ENCODE data around the gene CALN1.

The CALN1 gene

DNA sequence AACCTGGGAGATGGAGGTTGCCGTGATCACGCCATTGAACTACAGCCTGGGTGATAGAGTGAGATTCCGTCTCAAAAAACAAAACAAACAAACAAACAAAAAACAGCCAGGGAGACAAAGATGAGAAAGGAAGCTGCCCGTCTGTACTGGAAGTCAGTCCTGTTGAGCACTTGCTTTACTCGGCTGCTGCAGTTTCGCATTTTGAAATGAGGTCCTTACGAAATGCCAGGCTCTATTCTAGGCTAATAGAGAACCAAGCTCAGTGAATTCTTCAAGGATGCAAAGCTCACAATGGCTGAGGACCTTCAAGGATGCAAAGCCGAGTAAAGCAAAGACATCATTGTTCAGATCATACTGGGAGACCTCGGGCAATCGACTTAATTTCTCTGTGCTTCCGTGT is 333.3 kb downstream of the CALN1 start:
- H3K4me2 ChIP-seq (ENCODE audit: low read length): no peak overlapping the region
- H3K27me3 ChIP-seq (ENCODE audit: low read depth, low read length): no peaks in the 10 kb centered on the region
- no peak overlapping the region for H3K27ac ChIP-seq (ENCODE audit: low read length)
- H3K9ac ChIP-seq (ENCODE audit: low read length): no peak overlapping the region
- TF ChIP-seq, protein P1, sequence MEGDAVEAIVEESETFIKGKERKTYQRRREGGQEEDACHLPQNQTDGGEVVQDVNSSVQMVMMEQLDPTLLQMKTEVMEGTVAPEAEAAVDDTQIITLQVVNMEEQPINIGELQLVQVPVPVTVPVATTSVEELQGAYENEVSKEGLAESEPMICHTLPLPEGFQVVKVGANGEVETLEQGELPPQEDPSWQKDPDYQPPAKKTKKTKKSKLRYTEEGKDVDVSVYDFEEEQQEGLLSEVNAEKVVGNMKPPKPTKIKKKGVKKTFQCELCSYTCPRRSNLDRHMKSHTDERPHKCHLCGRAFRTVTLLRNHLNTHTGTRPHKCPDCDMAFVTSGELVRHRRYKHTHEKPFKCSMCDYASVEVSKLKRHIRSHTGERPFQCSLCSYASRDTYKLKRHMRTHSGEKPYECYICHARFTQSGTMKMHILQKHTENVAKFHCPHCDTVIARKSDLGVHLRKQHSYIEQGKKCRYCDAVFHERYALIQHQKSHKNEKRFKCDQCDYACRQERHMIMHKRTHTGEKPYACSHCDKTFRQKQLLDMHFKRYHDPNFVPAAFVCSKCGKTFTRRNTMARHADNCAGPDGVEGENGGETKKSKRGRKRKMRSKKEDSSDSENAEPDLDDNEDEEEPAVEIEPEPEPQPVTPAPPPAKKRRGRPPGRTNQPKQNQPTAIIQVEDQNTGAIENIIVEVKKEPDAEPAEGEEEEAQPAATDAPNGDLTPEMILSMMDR (IDR thresholded peaks at IDR 0.05; ENCODE audit: low read depth, low read length): no peak
- TF ChIP-seq EZH2phosphoT487 (IDR thresholded peaks at IDR 0.05; ENCODE audit: low read depth): no peak
- no peaks in the 10 kb centered on the region for H3K4me1 ChIP-seq (ENCODE audit: low read length)
- H2AFZ ChIP-seq (ENCODE audit: low read depth, low read length): no peak overlapping the region
- H3K79me2 ChIP-seq (ENCODE audit: low read length): no peaks in the 10 kb centered on the region
- no peak overlapping the region for H3K4me3 ChIP-seq (ENCODE audit: low read length)
- H3K9me3 ChIP-seq (ENCODE audit: insufficient read depth, low read length): no peaks in the 10 kb centered on the region
- no peaks in the 10 kb centered on the region for H4K20me1 ChIP-seq (ENCODE audit: insufficient read depth, low read length)
- H3K36me3 ChIP-seq (replicated peaks; ENCODE audit: low read depth, low read length): no peaks in the 10 kb centered on the region

DNA sequence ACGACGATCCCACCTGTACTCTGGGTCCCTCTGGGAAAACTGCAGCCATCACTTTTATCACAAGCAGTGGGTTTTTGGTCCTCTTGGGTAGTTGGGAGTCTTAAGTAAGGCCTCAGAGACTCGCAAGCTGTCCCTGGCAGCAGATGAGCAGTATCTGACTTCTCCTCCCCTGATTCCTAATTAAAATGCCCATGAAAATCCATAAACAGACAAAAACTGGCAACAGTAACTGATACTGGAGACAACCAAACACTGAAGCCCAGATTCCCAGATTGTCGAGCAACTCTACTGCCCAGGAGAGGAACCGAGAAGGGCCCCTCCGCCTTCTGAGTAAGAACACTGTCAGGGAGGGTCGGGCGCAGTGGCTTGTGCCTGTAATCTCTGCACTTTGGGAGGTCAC is 333.8 kb downstream of the CALN1 start:
- H2AFZ ChIP-seq (ENCODE audit: low read depth, low read length): no peak overlapping the region
- no peak overlapping the region for H3K27ac ChIP-seq (ENCODE audit: low read length)
- H3K4me1 ChIP-seq (ENCODE audit: low read length): no peaks in the 10 kb centered on the region
- H3K9ac ChIP-seq (ENCODE audit: low read length): no peak overlapping the region
- H3K36me3 ChIP-seq (replicated peaks; ENCODE audit: low read depth, low read length): no peaks in the 10 kb centered on the region
- H3K79me2 ChIP-seq (ENCODE audit: low read length): no peaks in the 10 kb centered on the region
- no peak overlapping the region for H3K4me2 ChIP-seq (ENCODE audit: low read length)
- H3K4me3 ChIP-seq (ENCODE audit: low read length): no peak overlapping the region
- H3K27me3 ChIP-seq (ENCODE audit: low read depth, low read length): no peaks in the 10 kb centered on the region
- no peaks in the 10 kb centered on the region for H3K9me3 ChIP-seq (ENCODE audit: insufficient read depth, low read length)
- H4K20me1 ChIP-seq (ENCODE audit: insufficient read depth, low read length): no peaks in the 10 kb centered on the region
- TF ChIP-seq, protein P1 (IDR thresholded peaks at IDR 0.05; ENCODE audit: low read depth, low read length): no peak
- TF ChIP-seq EZH2phosphoT487 (IDR thresholded peaks at IDR 0.05; ENCODE audit: low read depth): no peak

DNA sequence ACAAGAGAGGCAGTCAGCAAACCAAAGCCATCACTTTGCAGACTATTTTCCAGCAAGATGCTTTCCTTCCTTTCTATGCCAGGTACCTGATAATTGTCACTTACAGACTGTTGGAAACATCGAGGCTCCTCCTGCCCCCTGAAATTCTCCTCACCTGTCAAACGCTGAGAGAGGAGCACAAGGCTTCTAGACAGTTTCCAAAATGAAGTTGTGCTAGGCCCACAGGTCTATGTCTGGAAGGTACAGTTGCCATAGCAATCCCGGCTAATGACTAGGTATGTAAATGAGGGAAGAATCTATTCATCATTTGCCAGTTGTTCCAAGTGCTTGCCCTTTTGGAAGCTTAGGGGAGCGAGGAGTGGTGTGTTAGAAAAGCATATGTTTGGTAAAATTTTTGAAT is 334.4 kb downstream of the CALN1 start:
- no peaks in the 10 kb centered on the region for H3K4me1 ChIP-seq (ENCODE audit: low read length)
- H2AFZ ChIP-seq (ENCODE audit: low read depth, low read length): no peak overlapping the region
- no peak overlapping the region for H3K4me3 ChIP-seq (ENCODE audit: low read length)
- no peaks in the 10 kb centered on the region for H3K36me3 ChIP-seq (replicated peaks; ENCODE audit: low read depth, low read length)
- no peaks in the 10 kb centered on the region for H4K20me1 ChIP-seq (ENCODE audit: insufficient read depth, low read length)
- no peak overlapping the region for H3K9ac ChIP-seq (ENCODE audit: low read length)
- H3K9me3 ChIP-seq (ENCODE audit: insufficient read depth, low read length): no peaks in the 10 kb centered on the region
- no peak overlapping the region for H3K27ac ChIP-seq (ENCODE audit: low read length)
- TF ChIP-seq EZH2phosphoT487 (IDR thresholded peaks at IDR 0.05; ENCODE audit: low read depth): no peak
- TF ChIP-seq, protein P1 (IDR thresholded peaks at IDR 0.05; ENCODE audit: low read depth, low read length): no peak
- no peaks in the 10 kb centered on the region for H3K27me3 ChIP-seq (ENCODE audit: low read depth, low read length)
- H3K4me2 ChIP-seq (ENCODE audit: low read length): no peak overlapping the region
- H3K79me2 ChIP-seq (ENCODE audit: low read length): no peaks in the 10 kb centered on the region

DNA sequence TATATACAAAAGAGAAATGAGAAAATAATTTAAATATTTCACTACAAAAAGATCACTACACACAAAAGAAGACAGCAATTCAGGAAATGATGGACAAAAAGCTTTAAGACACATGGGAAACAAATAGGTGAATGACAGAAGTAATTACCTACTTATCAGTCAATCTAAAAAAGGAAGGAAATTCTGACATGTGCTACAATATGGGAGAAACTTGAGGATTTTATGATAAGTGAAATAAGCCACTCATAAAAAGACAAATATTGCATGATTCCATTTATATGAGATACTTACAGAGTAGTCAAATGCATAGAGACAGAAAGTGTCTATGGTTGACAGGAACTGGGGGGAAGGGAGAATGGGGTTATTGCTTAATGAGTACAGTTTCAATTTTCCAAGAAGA is 339.2 kb downstream of the CALN1 start:
- no peaks in the 10 kb centered on the region for H3K36me3 ChIP-seq (replicated peaks; ENCODE audit: low read depth, low read length)
- no peaks in the 10 kb centered on the region for H3K4me1 ChIP-seq (ENCODE audit: low read length)
- H3K9ac ChIP-seq (ENCODE audit: low read length): no peak overlapping the region
- H3K4me3 ChIP-seq (ENCODE audit: low read length): no peak overlapping the region
- H3K9me3 ChIP-seq (ENCODE audit: insufficient read depth, low read length): no peaks in the 10 kb centered on the region
- no peaks in the 10 kb centered on the region for H3K79me2 ChIP-seq (ENCODE audit: low read length)
- H2AFZ ChIP-seq (ENCODE audit: low read depth, low read length): no peak overlapping the region
- H3K27ac ChIP-seq (ENCODE audit: low read length): no peak overlapping the region
- H4K20me1 ChIP-seq (ENCODE audit: insufficient read depth, low read length): no peaks in the 10 kb centered on the region
- TF ChIP-seq EZH2phosphoT487 (IDR thresholded peaks at IDR 0.05; ENCODE audit: low read depth): no peak
- TF ChIP-seq, protein P1 (IDR thresholded peaks at IDR 0.05; ENCODE audit: low read depth, low read length): no peak
- no peak overlapping the region for H3K4me2 ChIP-seq (ENCODE audit: low read length)
- no peaks in the 10 kb centered on the region for H3K27me3 ChIP-seq (ENCODE audit: low read depth, low read length)
